GM13977 (cell line): Measurements from ENCODE around the gene GNAQ.
"Not testable (repeated sequence)": the region's sequence is repeated elsewhere in the genome, so short reads cannot be mapped to it uniquely, and the experiment has no call there.

ENCODE experiments used
- DNase-seq: peaks from one replicate; pipeline ENCODE4 v3.0.0; 2012; ENCODE audit warnings: low spot score
- in situ Hi-C: fragments of 300-500 bp; cut with MboI; formaldehyde crosslinking; loops from one replicate; pipeline ENCODE4 v1.12.0; 2022; ENCODE audit warnings: low sequenced_read_pairs, low pct_unique_long_range_greater_than_20kb, mixed read lengths, inconsistent platforms; ENCODE audit not compliant: unreplicated experiment
- TF ChIP-seq, protein P1 (sequence below): IDR thresholded peaks from 2 replicates; pipeline ENCODE4 v1.5.1; 2012; ENCODE audit warnings: mild to moderate bottlenecking, control low read depth; ENCODE audit not compliant: insufficient read depth; ENCODE audit errors: extremely low read depth, missing control alignments

The GNAQ gene

GRCh38 chr9:77725046-77725694 is 306.4 kb downstream of the GNAQ start:
- in situ Hi-C loops, result loop anchor here (25.0 kb wide), 1 partner anchor 263 kb away; no protein-coding TSS in a partner anchor

DNA sequence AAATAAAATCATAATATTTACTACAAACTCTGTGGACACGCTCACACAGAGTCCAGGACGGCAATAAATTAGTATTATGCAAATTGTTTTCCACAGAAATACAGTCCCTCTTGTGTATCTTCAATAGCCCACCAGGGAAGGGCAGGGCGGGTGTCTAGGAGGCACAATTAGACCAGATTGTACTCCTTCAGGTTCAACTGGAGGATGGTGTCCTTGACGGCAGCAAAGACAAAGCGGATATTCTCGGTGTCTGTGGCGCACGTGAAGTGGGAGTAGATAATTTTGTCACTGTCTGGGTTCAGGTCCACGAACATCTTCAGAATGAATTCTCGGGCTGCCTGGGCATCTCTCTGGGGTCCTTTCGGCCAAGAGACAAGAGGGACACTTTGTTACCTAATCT is 310.5 kb downstream of the GNAQ start:
- in situ Hi-C loops, DNase-seq: not testable (repeated sequence)

More at GRCh38 chr9:77725046-77725694, 306.4 kb downstream of the GNAQ start:
- no peak for DNase-seq
- TF ChIP-seq, protein P1, sequence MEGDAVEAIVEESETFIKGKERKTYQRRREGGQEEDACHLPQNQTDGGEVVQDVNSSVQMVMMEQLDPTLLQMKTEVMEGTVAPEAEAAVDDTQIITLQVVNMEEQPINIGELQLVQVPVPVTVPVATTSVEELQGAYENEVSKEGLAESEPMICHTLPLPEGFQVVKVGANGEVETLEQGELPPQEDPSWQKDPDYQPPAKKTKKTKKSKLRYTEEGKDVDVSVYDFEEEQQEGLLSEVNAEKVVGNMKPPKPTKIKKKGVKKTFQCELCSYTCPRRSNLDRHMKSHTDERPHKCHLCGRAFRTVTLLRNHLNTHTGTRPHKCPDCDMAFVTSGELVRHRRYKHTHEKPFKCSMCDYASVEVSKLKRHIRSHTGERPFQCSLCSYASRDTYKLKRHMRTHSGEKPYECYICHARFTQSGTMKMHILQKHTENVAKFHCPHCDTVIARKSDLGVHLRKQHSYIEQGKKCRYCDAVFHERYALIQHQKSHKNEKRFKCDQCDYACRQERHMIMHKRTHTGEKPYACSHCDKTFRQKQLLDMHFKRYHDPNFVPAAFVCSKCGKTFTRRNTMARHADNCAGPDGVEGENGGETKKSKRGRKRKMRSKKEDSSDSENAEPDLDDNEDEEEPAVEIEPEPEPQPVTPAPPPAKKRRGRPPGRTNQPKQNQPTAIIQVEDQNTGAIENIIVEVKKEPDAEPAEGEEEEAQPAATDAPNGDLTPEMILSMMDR, result no peak

- no peak for DNase-seq
- in situ Hi-C loops, result no loop called here
- TF ChIP-seq, protein P1, result no peak
Measured at GRCh38 chr9:77719321-77719720, 312.3 kb downstream of the GNAQ start.

DNA sequence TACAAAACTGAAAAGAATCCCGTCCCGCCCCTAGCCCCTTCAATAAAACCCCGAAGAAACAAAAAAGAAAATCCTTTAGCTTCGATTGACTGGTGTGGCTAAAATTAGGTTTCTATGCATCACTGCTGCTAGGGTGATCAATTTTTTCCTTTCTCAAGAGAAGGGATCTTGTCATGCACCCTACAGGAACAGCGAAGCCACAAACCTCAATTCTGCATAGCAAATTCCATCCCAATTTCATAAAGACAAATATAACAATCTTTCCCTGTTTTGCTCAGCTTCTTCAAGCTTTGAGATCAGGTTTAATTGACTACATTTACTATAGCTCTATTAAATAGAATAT is 313.3 kb downstream of the GNAQ start:
- in situ Hi-C loops, DNase-seq: not testable (repeated sequence)

- in situ Hi-C loops, DNase-seq: not testable (repeated sequence)
Measured at GRCh38 chr9:77717608-77718297, 313.9 kb downstream of the GNAQ start.

DNA sequence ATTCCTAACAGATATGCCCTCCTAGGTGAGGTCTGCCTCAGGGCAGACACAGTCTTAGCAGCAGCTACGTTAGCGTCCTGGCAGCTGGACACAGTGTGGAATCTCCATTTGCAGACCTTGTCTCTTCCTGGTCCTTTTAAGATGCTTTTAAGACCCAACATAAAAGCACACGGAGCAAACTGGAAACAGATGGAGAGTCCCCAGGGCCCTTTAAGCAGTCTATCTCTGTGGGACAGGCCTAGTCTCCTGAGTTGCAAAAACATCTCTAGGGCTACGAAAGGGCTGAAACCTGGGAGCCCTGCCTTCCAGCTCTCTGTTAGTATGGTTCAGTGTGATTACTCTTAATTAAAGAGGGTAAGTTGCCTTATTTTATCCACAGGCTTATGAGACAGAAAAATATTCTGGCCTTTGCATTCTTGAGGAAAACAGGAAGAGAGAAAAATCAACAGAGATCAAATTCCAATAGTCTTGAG is 317.5 kb downstream of the GNAQ start:
- no peak for DNase-seq
- in situ Hi-C loops, result no loop called here

DNA sequence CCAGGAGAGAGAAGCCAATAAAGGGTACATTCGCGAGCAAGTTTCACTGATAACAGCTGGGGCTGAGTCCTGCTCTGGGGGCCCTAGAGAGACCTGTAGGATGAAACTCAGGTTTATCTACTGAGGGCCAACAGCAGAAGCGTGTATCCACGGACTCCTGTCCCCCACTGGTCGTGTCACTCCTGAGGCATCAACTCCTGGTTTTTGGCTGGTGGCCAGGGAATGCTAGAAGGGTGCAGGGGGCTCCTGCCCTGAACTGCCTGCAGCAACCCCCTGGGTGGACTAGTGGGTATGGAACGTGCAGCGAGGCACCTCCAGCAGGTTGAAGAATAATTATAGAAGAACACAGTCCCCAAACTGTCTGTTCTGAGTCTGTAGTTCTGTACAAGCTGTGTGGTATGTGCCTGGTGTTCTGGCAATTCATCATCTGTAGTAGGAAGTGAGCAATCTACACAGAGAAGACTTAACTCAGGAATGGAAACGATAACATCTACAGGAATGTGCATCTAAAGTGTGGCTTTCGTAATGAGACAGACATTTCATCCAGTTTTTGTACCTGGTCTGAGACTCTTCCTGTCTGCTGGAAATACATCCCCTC is 319.0 kb downstream of the GNAQ start:
- TF ChIP-seq, protein P1, result no peak
- in situ Hi-C loops, result no loop called here
- DNase-seq, result no peak

More for the DNA sequence above, 317.5 kb downstream of the GNAQ start:
- TF ChIP-seq, protein P1, result no peak

GRCh38 chr9:77710965-77711648 is 320.5 kb downstream of the GNAQ start:
- TF ChIP-seq, protein P1, result no peak

More at GRCh38 chr9:77710965-77711648, 320.5 kb downstream of the GNAQ start:
- in situ Hi-C loops, result no loop called here
- DNase-seq, result no peak
